Measurements from ENCODE around the gene SUGP1.
A peak's percentile ranks its signal among the peaks of the same experiment; 100 is the strongest.
"Not testable (repeated sequence)": the region's sequence is repeated elsewhere in the genome, so short reads cannot be mapped to it uniquely, and the experiment has no call there.

The SUGP1 gene

GRCh38 chr19:19320361-19321140, at the start of gene SUGP1, which contains the start of gene MAU2:
TSS of gene SUGP1 (minus strand) at chr19:19320509. CDS start at chr19:19320496, 13 bp downstream.
TSS of gene MAU2 (plus strand) at chr19:19320829. CDS start at chr19:19320860, 31 bp downstream.
- peak; percentile 93 for DNase-seq

DNA sequence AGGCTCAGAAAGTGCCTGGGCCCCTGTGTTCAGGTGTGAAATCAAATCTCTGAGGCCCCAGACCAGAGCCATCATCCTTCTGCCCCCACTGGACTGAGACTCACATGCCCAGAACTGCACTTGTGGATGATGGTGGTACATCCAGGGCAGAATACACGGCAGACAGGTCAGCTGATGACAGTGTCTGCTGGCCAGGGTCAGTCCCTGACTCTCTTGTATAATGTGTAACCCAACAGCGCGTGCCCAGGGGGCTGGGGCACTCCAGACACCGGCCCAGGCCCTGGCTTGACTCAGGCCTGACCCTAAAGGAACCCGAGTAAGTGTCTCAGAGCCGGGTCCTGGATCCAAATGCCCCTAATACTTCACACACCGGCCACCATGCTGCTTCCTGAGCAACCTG, 47.8 kb upstream of the SUGP1 start:
- DNase-seq, result no peak

DNA sequence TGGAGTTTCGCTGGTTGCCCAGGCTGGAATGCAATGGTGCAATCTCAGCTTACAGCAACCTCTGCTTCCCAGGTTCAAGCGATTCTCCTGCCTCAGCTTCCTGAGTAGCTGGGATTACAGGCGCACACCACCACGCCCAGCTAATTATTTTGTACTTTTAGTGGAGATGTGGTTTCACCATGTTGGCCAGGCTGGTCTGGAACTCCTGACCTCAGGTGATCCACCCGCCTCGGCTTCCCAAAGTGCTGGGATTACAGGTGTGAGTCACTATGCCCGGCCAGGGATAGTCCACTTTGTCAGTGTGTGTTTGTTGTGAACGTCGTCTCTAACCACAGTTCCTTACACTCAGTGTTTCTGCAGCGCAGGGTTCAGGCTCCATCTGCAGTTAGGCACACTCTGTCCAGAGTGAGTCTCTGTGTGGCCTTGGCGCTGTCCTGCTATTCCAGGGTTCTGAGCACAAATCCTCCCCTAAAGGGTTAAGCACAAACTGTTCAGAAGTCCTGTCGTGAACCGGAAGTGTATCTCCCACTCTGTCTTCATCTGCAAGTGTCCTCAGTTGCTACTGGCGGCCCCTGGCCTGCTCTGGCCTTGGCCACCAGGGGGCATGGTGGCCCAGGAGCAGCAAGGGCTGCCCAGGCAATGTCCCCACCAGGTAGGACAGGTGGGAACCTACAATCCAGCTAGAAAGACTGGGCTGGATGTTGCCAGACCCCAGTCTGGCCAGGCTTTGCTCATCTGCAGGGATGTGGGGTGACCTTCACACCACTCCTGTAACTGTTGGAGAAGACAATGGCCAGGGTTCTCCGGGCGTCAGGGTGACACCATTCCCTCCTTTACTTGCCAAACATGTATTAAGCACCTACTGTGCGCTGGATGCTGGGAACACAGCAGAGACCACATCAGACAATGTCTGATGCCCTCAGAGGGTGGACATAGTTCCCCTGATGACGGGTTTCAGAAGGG, 46.4 kb upstream of the SUGP1 start:
- DNase-seq, result peak; percentile 86

DNA sequence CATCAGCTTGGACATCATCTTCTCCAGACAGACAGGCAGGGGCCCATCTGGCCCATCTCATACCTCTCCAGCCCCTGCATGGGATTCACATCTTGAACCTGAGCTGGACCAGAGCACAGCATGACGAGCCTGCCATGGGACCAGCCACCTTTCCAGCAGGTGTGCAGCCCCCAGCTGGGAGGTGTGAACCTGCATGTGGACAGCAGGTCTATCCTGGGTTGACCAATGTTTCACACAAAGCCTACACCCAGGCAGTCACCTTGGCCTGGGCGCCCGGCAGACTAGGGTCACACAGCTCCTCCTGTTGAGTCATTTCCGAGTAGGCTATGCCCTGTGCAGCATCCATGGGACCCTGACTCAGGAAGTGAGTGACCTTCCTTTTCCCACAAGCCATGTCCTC, 41.8 kb upstream of the SUGP1 start:
- DNase-seq, result no peak

DNA sequence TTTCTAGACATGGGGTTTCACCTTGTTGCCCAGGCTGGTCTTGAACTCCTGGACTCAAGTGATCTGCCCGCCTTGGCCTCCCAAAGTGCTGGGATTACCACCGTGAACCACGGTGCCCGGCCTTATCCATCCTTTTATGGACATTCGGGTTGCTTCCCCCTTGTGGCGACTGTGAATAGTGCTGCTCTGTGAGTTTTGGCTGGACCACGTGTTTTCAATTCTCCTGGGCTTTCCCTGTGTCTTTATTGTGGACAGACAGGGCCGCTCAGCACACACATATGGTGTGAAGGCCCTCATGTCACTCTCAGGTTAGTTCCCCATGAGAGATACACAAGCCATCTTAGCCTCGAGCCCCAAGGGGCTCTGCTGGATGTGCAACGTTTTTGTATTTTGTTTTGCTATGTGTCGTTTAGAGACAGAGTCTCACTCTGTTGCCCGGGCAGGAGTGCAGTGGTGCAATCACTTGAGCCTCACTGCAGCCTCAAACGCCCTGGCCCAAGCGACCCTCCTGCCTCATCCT, 40.8 kb upstream of the SUGP1 start:
- peak; percentile 83 for DNase-seq

DNA sequence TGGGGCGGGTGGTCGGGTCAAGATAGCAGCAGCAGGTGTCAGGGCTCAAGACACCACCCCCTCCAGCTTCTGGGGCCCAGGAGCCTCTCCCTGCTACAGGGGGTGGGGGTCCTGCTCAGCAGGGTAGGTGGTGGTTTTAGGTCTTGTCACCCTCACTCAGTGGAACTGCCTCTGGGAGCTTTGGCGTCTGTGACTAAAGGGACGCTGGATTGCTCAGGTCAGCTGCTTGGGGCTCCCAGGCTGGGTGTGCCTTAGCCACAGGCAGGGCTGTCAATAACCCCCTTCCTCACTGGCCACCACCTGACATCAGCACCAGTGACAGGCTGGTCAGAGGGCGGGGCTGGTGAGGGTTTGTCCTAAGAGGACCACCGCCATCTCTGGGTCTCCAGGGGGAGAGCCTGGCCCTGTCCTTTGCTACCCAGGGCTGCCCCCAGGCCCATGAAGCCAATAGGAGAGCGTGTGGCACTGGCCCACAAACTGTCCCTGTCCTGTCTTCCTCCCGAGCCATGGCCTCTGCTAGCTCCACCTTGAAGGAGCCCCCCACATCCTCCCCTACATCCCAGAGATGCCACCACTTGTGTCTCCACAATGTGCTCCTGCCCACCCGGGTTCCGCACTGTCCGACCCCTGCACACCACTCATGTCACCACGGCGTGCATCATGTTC, 36.7 kb upstream of the SUGP1 start:
- DNase-seq, result no peak

DNA sequence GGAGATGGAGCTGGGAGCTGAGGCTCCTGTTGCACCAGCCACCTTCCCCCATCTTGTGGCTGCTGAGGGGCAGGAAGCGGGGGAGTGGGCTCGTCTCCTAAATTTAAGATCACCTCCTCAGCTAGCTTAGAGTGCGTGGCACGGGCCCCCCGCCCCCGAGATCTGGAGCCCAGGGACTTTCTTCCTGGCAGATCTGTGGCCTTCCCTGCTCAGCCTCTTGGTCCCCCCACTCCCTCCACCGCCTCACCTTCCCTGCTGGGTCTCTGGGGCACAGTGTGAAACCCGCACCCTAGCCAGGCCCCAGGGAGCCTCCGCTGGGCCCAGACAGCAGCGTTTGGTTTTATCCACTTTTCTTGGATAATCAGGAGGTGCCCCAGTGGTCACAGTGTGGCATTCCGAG, 36.2 kb upstream of the SUGP1 start:
- DNase-seq, result no peak

DNA sequence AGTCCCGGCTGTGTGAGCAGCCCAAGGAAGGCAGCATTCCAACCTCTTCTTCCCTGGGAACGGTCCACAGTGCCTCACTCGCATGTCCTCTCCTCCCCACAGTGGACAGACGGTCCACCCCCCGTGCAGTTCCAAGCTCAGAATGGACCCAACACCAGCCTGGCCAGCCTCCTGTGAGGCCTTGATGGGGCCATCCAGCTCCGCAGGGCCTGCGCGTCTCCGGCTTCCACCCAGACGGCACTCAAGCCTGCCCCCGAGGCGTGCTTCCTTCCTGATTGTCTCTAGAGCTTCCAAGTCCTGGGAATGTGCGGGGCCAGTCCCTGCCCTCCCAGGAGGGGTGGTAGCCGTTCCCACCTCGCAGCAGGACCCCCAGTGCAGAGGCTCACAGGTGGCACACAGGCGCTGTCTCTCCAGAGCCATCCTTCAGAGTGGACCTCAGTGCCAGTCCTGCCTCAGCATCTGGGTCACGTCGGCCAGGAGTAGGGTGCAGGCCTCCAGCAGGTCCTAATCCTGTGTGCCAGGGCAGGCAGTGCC, 35.4 kb upstream of the SUGP1 start:
- no peak for DNase-seq

GRCh38 chr19:19354932-19355331, 34.6 kb upstream of the SUGP1 start:
- no peak for DNase-seq

- no peak for DNase-seq
Observed at GRCh38 chr19:19354007-19354406, 33.7 kb upstream of the SUGP1 start.

- DNase-seq, result no peak
Observed at GRCh38 chr19:19352823-19353222, 32.5 kb upstream of the SUGP1 start.

GRCh38 chr19:19350756-19351155, 30.4 kb upstream of the SUGP1 start:
- not testable (repeated sequence) for DNase-seq

DNA sequence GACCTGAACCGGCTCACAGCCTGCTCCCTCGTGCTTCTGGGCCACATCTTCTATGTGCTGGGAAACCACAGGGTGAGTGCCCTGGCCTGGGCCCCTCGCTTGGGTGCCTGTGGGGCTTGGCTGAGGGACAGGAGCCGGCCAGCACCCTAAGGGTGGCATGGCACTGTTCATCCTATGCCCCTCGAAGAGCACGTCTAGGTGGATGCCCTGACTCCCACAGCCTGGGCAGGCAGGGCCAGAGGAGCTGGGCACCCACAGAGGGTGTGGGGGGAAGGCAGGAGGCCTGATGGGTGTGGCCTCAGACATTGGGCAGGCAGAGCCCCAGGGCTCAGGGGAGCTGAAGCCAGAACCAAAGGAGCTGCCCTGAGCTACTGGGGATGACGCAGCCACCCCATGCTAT, 29.1 kb upstream of the SUGP1 start:
- no peak for DNase-seq

DNA sequence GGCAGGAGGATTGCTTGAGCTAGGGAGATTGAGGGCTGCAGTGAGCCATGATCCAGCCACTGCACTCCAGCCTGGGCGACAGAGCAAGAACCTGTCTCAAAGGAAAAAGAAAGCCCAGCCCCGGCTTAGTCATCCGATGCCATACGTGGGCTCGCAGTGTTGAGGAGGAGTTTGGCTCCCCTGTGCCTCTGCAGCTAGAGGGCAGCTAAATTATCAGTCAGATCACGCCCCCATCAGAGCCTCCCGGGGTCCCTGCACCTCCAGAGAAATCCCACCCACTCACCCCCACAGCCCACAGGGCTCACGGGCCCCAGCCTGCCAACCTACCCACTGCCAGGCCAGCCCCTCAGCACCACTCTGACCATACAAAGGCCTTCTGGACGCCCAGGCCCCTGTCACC, 28.0 kb upstream of the SUGP1 start:
- DNase-seq, result no peak

DNA sequence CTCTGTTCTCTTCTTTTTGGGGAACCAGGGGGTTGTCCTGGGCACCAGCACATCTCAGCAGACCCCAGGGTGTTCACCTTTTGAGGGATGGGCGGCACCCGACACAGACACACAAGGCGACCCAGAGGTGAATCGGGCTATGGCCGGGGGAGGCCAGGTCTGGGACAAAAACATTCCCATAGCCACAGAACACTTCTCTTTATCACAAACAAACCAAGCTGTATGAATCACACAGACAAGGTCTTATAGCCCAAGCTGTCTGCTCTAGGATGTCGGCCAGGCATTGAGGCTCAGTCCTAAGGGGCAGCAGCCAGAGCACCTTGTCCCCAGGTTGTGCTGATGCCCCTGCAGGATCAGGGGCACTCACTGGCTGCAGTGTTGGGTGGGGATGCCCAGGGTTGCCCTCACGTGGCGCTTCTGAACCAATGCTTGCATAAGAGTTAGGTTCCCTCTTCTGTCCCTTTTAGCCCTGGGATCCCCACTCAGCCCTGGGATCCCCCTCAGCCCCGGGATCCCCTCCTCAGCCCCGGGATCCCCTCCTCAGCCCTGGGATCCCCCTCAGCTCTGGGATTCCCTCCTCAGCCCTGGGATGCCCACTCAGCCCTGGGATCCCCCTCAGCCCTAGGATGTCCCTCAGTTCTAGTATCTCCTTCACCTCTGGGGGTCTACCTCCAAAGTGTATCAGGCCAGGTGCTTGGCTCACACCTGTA, 27.2 kb upstream of the SUGP1 start:
- no peak for DNase-seq

- no peak for DNase-seq
Observed at GRCh38 chr19:19345970-19346369, 25.7 kb upstream of the SUGP1 start.

GRCh38 chr19:19345232-19345631, 24.9 kb upstream of the SUGP1 start:
- no peak for DNase-seq

- no peak for DNase-seq
Observed at GRCh38 chr19:19343762-19344161, 23.5 kb upstream of the SUGP1 start.

GRCh38 chr19:19343016-19343362, 22.7 kb upstream of the SUGP1 start:
- no peak for DNase-seq

DNA sequence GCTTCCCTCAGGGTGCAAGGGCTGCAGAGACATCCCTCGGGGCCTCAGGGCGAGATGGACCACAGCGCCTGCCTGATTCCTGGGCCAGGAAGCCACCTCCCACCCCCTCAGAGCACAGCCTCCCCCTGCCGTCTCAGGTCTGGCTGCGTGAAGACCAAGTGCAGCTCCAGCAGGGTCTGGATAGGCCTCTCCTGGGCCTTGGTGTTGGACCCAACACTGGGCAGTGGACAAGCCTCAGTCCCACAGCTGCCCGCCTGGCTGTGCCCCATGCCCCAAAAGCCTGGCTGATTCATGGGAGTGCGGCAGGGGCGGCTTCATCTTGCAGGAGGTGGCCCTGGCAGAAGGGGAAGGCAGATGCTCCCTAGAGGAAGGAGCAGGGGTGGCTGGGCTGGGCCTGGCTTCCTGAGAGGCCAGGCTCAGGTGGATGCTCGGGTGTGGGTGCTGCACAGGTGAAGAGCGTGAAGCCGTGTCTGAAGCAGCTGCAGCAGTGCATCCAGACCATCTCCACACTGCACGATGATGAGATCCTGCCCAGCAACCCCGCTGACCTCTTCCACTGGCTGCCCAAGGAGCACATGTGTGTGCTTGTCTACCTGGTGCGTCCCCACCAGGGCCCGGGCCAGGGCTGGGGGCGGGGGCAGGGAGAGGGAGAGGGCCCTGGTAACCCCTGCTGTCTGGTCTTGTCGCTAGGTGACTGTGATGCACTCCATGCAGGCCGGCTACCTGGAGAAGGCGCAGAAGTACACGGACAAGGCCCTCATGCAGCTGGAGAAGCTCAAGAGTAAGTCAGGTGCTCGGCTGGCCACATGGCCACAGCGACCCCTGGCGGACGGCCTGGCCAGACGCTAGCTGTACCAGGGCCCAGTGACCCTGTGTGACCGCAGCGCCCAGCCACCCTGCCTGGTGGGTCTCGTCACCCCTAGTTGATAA, 22.0 kb upstream of the SUGP1 start:
- DNase-seq, result no peak

- DNase-seq, result no peak
Observed at GRCh38 chr19:19341026-19341425, 20.7 kb upstream of the SUGP1 start.

All from activated CD8-positive, alpha-beta memory T cell treated with anti-CD3 and anti-CD28 coated beads, Interleukin-2, amount 50 U/mL, for 48 hours (primary cell).